GM18909 (cell line): ENCODE measurements around the gene SEMA7A.

Experiments
- ATAC-seq: cut with Tn5 transposase; IDR thresholded peaks from one replicate; pipeline ENCODE4 v1.9.1; 2021; ENCODE audit warnings: mild to moderate bottlenecking; ENCODE audit not compliant: unreplicated experiment, poor library complexity

SEMA7A gene

GRCh38 chr15:74431116-74431515 is 2.6 kb downstream of the SEMA7A start:
- no peak for ATAC-seq

DNA sequence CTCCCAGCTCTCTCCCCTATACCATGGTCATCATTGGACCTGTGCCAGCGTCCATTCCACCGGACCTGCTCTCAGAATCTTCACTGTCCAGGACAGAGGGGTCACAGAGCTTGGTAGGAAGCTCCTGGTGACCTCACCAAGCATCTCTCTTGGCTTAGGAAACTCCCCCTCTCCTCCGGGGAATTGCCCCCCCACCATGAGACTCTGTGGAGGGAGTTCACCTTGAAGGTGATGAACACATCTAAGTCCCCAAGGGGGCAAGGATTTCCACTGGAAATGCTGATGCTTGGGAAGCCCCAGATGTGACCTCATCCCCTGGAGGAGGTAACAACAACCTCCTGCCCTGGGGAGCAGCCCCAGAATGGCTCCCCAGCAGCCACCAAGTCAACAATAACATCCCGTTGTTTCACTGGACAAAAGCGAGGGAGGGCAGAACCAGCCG is 3.2 kb downstream of the SEMA7A start:
- no peak for ATAC-seq

DNA sequence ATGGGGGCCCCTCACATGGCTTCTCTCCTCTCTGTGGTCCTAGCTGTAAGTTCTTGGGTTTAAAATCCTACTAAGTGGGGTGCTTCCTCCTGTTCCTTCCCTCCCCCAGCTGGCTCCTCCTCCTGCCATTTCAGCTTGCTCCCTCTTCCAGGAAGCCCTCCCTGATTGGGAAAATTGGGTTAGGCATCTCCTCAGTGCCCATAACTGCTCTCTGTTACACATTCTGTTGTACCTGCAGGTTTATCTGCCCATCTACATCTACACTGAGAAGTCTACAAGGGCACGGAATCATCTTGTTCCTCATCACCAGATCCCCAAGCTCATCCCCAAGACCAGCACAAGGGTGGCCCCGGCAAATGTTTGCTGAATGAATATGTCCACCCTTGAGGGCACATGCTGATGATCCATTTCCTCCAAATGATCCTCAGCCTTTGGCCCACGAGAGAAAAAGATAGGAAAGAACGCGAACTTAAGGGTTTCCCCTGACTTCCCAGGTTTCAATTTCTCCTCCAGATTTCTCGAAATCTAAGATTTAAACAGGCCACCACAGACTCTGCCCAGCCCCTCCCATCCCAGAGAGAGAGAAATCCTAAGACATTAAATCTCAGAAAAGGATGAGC is 3.9 kb downstream of the SEMA7A start:
- ATAC-seq = no peak

DNA sequence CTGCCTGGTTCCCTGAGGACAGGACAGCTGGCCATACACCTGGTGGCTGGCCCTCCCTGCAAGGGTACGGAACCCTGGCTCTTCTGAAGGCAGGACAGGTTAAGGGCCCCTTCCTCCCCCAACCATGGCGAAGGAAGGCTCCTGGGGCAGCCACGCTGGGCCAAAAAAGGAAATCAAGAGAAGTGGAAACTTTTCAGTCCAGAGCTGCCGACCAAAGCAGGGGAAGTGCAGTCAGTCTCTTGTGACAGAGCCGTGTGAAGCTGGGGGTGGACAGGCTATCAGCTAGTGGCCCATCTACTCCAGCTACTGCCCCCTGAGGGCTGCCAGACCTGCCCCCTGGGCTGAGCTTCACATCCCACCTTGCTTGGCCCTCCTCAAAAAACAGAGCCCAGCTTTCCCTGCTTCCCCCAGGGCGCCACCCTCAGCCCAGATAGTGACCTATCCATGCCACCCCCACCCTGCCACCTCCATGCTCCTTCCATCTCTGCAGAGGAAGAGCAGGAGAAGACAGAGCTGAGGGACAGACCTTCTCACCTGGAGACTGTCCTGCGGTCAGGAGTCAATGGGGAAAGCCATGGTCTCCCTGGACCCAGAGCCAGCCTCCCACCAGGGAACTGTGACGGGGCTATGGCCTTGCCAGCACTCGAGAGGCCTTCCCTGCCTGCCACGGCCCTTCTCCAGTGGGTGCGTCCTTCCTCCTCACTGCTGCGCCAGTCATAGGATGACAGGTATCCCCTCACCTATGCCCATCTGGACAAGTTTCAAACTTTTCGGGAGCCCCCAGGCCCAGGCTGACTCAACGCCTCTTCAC is 4.6 kb downstream of the SEMA7A start:
- no peak for ATAC-seq

DNA sequence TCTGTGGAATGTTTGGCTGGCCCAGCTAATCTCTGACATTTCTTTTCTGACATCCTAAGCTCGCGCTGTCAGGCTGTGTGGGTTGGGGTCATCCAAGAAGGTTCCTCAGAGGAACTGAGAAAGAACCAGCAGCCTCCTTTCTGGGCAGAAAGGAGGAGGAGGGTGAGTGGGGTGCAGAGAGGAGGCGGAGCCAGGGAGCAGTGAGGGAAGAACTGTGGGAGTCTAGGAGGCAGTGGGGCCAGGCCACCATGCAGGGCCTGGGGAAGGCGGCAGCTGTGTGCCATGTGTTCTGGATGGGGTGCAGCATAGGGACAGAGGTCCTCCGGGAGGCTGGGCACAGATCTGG is 5.3 kb downstream of the SEMA7A start:
- ATAC-seq = peak; percentile 33

DNA sequence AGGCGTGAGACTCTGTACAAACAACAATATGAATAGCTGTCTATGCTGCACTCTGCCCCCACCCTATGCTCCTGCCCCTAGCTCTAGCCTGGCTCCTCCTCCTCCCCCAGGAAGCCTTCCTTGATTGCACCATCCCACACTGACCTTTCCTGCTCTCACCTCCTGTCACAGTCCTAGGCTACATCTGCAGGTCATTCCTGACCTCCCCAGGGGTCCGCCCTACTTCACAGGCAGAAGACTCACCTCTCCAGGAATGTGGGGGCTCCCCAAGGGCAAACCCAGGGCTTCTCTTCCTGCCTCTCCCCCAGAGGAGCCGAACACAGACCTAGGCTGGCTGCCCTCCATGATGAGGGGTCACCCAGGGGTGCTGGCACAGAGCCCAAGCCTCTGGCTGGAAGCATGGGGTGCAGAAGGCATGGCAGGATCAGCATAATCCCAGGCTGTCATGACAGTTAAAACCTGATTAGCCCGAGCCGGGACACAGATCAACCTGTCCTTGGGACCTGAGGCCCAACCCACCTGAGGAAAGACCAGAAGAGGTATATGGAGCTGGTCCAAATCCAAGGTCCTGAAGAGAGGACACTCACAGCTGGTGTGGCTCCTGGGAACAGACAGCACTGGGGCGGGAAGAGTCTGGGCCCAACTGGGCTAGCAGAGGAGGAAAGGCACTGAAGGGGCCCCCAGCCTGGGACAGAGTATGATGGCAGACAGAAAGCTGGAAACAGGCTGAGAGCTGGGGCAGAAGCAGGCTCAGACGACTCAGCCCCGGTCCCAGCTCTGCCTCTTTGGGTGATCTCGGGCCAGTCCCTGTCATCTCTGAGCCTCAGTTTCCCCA is 5.9 kb downstream of the SEMA7A start:
- ATAC-seq = no peak

- no peak for ATAC-seq
Observed at GRCh38 chr15:74426404-74427281, 7.1 kb downstream of the SEMA7A start.

DNA sequence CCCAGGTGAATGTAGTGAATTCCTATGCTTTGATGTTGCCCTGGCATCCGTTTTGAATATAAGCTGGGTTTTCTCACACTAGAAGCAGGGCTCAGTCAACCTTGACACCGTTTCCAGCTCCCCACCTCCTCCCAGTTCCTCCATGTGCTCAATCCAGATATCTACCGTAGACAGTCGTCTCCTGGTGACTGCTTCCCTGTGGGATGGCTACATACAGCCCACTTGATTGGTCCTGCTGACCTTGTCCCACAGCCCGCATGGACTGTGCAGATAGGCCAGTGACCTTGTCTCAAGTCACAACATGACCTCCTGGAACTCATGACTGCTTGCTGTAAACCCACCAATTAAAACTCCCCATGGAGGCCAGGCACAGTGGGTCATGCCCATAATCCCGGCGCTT is 8.1 kb downstream of the SEMA7A start:
- ATAC-seq = no peak

DNA sequence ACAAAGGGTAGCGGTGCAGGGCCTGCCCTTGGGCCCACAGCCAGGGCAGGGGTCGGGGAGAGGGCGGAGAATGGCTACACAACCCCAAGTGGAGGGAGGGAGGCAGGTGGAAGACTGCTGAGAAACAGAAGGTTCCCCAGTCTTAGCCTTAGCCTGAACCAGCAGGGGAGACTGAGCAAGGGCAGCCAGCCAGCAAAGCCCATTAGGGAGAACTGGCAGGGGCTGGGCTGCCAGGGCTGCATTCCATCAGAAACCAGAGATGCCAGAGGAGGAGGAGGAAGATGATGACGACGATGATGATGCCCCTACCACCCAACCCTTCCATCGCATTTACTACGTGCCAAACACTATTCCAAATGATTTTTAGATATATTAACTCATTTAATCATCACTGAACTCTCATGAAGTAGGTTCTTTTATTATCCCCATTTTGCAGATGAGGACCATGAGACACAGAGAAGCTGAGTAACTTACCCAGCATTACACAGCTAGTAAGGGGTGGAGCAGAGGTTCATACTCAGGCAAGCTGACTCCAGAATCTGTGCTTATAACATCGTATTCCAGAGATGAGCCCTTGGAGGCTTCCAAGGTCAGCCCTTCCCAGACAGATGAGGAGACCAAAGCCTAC is 8.7 kb downstream of the SEMA7A start:
- ATAC-seq = no peak

DNA sequence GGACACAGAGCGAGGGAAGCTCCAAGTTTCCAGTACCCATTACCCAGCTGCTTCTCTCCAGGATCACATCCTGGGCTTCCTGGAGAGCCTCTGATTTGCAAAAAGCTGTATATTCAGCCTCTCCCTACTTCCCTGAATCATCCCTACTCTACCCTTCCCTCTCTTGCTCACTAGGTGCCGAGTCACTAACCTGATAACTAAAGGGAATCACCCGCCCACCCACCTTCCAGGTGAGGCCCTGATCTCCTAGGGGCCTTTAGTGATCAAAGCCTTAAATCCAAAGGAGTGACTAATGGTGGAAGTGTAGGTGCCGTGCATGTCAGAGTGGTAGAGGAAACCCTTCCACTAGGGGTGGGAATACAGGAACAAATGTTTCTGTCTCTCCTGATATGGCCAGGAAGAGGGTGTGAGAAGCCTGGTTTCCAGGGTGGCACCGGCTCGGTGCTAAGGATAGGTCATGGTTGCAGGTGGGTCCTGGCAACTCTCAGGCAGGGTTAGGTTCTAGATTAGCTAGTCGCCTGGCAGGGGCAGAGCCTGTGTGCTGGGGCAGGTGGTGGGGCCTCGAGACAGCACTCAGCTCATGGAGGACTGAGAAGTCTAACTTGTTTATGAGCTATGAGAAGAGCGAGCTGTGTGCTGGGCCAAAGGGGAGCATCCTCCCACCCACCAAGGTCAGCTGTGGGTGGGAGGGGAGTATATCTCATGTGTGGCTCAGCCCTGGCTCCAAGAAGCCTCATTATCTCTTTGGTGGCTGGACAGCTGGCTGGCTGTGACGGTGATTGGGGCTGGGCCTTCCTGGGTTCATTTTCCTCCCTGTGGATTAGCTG is 10.1 kb downstream of the SEMA7A start:
- no peak for ATAC-seq

DNA sequence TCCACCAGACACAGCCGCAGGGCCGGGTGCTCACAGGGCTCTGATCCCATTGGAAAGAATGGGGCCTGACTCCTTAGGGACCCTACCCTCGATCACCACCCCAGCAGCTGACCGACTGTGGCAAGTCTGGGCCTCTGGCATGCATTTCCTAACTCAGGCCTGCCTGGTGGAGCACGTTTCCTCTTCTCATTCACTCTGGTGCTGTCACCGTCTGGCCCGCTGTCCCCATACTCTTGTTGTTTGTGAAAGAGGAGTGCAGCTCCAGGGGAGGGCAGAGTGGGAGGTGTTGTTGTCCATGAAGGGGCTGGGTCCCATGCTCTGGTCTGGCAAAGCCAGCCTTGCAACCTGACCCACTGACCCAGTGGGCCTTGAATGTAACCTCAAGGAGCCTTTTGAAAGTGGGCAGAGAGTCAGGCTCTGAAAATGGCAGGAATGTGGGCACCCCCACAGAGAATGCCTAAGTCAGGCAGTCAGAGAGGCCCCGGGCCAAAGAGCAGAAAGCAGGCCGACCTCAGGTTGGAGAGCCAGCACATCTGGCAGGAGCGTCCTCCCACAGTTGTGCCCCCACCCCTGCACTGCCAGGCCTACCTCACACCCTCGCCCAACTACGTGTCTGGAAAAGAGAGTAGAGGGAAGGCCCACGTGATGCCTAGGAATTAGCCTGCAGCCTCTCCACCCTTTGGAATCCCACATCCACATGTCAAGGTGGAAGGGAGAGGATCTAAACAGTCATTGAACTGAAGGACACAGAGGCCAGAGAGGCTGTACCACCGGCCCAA is 10.9 kb downstream of the SEMA7A start:
- ATAC-seq = no peak

DNA sequence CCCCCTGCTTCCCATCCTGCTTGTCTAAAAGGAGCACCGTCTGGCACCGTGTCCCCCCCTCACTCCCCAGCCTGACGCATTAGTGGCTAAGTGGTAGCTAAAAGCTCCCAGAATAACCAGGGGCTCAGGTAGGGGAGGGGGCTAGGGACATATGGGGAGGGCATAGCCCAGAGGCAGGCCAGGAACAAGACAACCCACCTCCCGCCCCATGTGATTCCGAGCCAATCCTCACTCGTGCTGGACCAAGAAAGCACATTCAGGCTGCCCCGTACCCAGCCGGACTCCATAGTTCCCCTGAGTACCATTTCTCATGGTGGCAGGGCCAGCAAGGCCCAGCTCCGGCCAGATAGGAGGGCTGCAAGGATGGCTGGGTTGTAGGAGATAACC is 11.5 kb downstream of the SEMA7A start:
- ATAC-seq = no peak

- no peak for ATAC-seq
Observed at GRCh38 chr15:74421302-74422245, 12.2 kb downstream of the SEMA7A start.

DNA sequence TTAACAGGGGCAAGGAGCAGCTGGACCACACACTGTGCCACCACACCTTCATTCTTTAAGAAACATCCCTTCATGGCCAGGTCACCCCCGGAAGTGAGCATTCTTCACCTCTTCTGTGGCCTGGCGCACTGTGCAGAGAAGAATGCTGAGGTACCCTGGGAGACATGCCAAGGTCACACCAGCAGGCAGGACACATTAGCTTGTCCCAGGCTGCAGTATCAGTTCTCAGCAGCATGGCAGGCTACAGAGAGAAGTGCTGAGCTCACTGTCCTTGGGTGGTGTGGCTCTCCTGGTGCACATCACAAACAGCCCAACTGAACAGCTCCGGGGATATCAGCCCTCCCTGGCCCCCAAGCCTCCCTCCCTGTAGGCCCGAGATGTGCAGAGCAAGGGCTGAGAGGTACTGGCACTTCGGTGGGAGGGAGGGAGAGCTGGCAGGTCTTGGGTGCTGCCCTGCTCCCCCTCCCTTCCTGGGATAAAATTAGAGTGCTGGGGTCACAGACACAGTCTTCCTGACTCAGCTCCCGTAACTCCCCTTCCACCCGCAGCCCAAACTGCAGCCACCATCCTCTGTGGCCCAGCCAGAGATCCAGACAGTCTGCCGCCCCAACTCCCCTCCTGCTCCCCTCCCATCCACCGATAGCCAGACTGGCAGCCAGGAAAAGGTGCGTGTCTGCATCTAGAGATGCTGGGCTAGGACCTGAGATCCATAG is 13.4 kb downstream of the SEMA7A start:
- ATAC-seq = no peak

DNA sequence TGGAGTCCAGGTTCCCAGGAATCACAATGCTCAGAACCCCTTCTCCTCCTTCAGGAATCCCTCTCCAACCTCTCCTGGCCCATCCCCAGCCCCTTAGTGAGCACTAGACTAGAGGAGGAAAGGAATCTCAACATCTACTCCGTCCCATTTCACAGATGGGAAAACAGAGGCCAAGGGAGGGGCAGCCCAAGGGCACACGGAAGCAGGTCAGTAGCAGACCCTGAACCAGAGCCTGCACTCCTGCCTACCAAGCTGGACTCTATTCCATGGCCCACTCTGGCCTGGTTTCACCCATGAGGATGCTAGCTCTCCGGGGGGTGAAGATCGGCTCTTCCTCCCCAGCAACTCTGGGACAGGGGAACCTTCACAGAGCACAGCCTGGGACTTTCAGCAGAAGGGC is 14.3 kb downstream of the SEMA7A start:
- no peak for ATAC-seq

DNA sequence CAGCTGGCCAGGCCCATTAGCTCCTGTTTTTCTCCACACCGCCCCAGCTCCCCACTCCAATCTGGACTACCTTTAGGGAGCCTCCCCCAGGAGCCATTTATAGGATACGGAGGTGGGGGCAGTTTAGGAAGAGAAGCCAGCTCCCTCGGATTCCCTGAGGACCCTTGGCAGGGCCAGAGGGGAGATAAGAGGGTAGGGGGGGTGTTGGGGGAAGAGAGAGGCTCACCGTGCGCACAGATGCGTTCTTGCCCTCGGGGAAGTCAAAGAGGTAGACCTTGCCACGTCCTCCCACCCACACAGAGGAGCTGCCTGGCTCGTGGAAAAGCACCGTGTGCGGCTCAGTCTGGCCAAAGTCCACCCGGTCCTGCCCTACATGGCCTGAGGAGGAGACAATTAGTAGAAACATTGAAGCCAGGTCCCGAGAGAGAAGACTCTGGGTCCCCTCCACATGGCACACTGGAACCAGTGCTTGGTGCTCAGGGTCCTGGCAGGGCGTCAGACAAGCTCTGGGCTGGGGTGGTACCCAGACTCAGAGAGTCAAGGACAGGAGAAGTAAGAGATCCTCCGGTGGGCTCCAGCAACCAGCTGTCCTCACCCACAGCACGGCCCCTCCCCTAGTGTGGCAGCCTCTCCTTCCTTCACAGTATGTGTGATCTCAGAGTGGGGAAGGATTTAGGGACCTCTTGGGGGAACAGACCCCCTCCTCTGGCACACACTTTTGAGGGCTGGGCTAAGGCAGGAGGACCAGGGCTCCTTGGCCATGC is 15.0 kb downstream of the SEMA7A start:
- no peak for ATAC-seq
